ENCODE results near the gene PTPN21. TPM values are rescaled to one million over a fixed set of nuclear protein-coding genes. Genes with fewer than 3 reads are reported as not detected.

PTPN21 gene
- total RNA-seq, 1 donor from 2014 or later = 63.0 TPM

GRCh38 chr14:88468406-88468805 lies 86.4 kb downstream of the PTPN21 start:
- Mint-ChIP-seq H3K27me3 (ENCODE audit: unreplicated experiment) (no peaks in the 10 kb centered on the region), H3K36me3 (ENCODE audit: unreplicated experiment) (peaks cover 5% of the 10 kb centered on the region), H3K4me3 (ENCODE audit: unreplicated experiment) (no peak overlapping the region), H3K27ac (ENCODE audit: unreplicated experiment) (no peak overlapping the region), H3K4me1 (ENCODE audit: low read depth, unreplicated experiment) (no peaks in the 10 kb centered on the region), H3K9me3 (ENCODE audit: unreplicated experiment) (peaks cover 1% of the 10 kb centered on the region)
- DNase-seq = no peak
- TF ChIP-seq CTCF (IDR thresholded peaks at IDR 0.05; ENCODE audit: partially characterized antibody, unreplicated experiment) = no peak

GRCh38 chr14:88463318-88463717 lies 91.5 kb downstream of the PTPN21 start:
- Mint-ChIP-seq H3K4me1 (ENCODE audit: low read depth, unreplicated experiment) (no peaks in the 10 kb centered on the region), H3K27me3 (ENCODE audit: unreplicated experiment) (peaks cover 6% of the 10 kb centered on the region), H3K9me3 (ENCODE audit: unreplicated experiment) (peaks cover 23% of the 10 kb centered on the region), H3K36me3 (ENCODE audit: unreplicated experiment) (peaks cover 46% of the 10 kb centered on the region), H3K27ac (ENCODE audit: unreplicated experiment) (no peak overlapping the region), H3K4me3 (ENCODE audit: unreplicated experiment) (no peak overlapping the region)
- TF ChIP-seq CTCF (IDR thresholded peaks at IDR 0.05; ENCODE audit: partially characterized antibody, unreplicated experiment) = peak; percentile 59
- DNase-seq = no peak

GRCh38 chr14:88454886-88455285 lies 99.9 kb downstream of the PTPN21 start:
- Mint-ChIP-seq H3K9me3 (ENCODE audit: unreplicated experiment) (peaks cover 13% of the 10 kb centered on the region), H3K27me3 (ENCODE audit: unreplicated experiment) (peaks cover 4% of the 10 kb centered on the region), H3K36me3 (ENCODE audit: unreplicated experiment) (peaks cover 41% of the 10 kb centered on the region), H3K27ac (ENCODE audit: unreplicated experiment) (no peak overlapping the region), H3K4me3 (ENCODE audit: unreplicated experiment) (no peak overlapping the region), H3K4me1 (ENCODE audit: low read depth, unreplicated experiment) (no peaks in the 10 kb centered on the region)
- no peak for TF ChIP-seq CTCF (IDR thresholded peaks at IDR 0.05; ENCODE audit: partially characterized antibody, unreplicated experiment)
- no peak for DNase-seq

DNA sequence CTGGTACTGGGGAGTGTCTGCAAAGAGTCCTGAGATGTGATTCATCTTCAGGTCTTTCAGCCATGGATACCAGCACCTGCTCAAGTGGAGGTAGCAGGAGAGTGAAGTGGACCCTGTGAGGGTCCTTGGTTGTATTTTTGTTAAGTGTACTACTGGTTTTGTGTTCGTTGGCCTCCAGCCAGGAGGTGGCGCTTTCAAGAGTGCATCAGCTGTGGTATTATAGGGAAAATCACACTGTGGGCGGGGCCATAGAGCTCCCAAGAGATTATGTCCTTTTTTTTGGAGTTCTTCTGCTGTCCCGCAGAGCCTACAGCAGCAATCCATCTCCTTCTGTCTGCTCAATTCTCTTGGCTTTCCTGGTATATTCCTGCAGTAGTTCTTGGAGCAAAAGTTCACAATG lies 102.6 kb downstream of the PTPN21 start:
- Mint-ChIP-seq H3K4me3 (ENCODE audit: unreplicated experiment) (no peak overlapping the region), H3K4me1 (ENCODE audit: low read depth, unreplicated experiment) (no peaks in the 10 kb centered on the region), H3K9me3 (ENCODE audit: unreplicated experiment) (peaks cover 2% of the 10 kb centered on the region), H3K27ac (ENCODE audit: unreplicated experiment) (no peak overlapping the region), H3K36me3 (ENCODE audit: unreplicated experiment) (peaks cover 30% of the 10 kb centered on the region), H3K27me3 (ENCODE audit: unreplicated experiment) (peaks cover 2% of the 10 kb centered on the region)
- TF ChIP-seq CTCF (IDR thresholded peaks at IDR 0.05; ENCODE audit: partially characterized antibody, unreplicated experiment) = no peak
- no peak for DNase-seq

DNA sequence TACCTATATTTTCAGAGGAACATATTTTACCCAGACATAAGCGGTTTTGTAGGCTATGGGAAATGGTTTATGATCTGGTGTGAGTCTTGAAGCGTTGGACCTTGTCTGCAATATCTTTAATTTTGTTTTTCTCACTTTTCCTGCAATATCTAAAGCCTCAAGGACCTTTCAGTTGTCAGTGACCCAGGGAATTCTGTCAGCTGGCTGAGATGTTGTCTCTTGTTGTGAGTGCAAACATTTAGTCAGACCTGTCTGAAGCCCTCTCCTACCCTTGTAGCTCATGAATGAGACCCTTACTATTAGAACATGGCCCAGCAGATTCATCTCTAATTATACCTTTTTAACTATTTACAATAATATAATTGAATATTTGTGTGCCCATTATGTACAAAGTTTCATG lies 115.7 kb downstream of the PTPN21 start:
- Mint-ChIP-seq H3K4me1 (ENCODE audit: low read depth, unreplicated experiment) (no peaks in the 10 kb centered on the region), H3K4me3 (ENCODE audit: unreplicated experiment) (no peak overlapping the region), H3K27ac (ENCODE audit: unreplicated experiment) (no peak overlapping the region), H3K9me3 (ENCODE audit: unreplicated experiment) (no peaks in the 10 kb centered on the region), H3K36me3 (ENCODE audit: unreplicated experiment) (peaks cover 12% of the 10 kb centered on the region), H3K27me3 (ENCODE audit: unreplicated experiment) (no peaks in the 10 kb centered on the region)
- no peak for DNase-seq
- no peak for TF ChIP-seq CTCF (IDR thresholded peaks at IDR 0.05; ENCODE audit: partially characterized antibody, unreplicated experiment)
